ENCODE measurements around the gene SLC13A3. TPM values are rescaled to one million over a fixed set of nuclear protein-coding genes. Genes with fewer than 3 reads are reported as not detected.

Gene SLC13A3
- total RNA-seq, 4 donors from 2014 or later = 0.62 to 1.6 (median 0.80) TPM

DNA sequence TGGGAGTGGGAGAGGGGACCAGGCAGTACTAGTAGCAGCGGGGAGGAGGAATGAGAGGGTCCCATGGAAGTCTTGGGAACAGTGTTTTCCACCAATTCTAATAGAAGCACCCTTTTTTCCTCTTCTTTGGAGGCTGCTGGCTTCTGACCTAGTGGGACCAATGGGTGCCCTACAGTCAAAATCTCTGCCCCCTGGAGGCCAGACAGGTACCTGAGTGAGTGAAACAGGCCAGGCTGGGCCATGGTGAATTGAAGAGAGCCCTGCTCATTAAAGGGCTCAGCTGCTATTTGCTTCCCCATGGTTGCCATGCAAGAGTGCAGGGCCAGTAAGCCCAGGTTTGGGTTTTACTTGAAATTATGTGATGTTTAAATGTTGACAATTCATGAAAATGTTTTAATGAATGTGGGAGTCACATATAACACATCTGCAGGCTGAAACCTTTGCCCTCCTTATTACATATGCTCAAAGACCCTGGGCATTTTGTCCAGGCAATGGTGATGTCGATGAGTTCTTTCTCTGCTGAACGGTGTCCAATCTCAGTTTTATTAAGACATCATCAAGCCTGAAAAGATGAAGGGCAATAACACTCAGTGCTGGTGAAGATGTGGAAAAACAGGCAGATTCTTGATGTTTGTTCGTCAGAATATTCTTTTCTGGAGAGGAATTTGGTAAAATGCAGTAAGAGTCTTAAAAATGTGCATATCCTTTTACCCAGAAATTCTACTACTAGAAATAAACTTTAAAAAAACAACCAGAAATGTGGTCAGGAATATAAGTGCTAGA, 58.5 kb downstream of the SLC13A3 start:
- no peak for ATAC-seq
- Histone ChIP-seq H3K36me3 (no peaks in the 10 kb centered on the region), H3K27me3 (no peaks in the 10 kb centered on the region), H3K27ac (no peak overlapping the region), H3K9me3 (peaks cover 0 to 7% (median 0%) of the 10 kb centered on the region in 3 donors), H3K4me1 (no peaks in the 10 kb centered on the region), H3K4me3 (no peak overlapping the region)
- WGBS, 2 donors (ENCODE audit: low coverage in 1 of 2) = 100% methylated on average over 1 to 4 of the region's 4 CpGs
- TF ChIP-seq EP300 (IDR thresholded peaks at IDR 0.05) (no peak), POLR2AphosphoS5 (IDR thresholded peaks at IDR 0.05) (no peak), POLR2A (IDR thresholded peaks at IDR 0.05) (no peak)
- TF ChIP-seq, protein P1, sequence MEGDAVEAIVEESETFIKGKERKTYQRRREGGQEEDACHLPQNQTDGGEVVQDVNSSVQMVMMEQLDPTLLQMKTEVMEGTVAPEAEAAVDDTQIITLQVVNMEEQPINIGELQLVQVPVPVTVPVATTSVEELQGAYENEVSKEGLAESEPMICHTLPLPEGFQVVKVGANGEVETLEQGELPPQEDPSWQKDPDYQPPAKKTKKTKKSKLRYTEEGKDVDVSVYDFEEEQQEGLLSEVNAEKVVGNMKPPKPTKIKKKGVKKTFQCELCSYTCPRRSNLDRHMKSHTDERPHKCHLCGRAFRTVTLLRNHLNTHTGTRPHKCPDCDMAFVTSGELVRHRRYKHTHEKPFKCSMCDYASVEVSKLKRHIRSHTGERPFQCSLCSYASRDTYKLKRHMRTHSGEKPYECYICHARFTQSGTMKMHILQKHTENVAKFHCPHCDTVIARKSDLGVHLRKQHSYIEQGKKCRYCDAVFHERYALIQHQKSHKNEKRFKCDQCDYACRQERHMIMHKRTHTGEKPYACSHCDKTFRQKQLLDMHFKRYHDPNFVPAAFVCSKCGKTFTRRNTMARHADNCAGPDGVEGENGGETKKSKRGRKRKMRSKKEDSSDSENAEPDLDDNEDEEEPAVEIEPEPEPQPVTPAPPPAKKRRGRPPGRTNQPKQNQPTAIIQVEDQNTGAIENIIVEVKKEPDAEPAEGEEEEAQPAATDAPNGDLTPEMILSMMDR (IDR thresholded peaks at IDR 0.05) = no peak

DNA sequence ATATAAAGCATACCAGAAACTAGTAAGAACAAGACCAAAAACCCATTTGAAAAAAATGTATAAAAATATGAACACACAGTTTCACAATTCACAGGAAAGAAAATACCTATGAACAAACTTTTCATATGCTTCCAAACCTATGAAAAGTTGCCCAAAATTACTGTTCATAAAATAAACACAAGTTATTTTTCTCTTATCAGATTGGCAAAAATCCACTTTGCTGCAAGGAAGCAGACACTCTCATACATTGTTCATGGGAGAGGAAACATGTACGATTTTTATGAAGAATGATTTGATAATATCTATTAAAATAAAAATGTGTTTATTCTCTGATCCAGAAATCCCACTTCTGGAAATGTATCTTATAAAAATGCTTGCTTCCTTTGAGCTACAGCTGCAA, 60.8 kb downstream of the SLC13A3 start:
- Histone ChIP-seq H3K27me3 (no peaks in the 10 kb centered on the region), H3K9me3 (peaks cover 0 to 7% (median 0%) of the 10 kb centered on the region in 3 donors), H3K36me3 (no peaks in the 10 kb centered on the region), H3K4me1 (no peaks in the 10 kb centered on the region), H3K27ac (no peak overlapping the region), H3K4me3 (no peak overlapping the region)
- 10 to 32% methylated on average over 1 of the region's 1 CpG for WGBS, 2 donors (ENCODE audit: low coverage in 1 of 2)
- ATAC-seq = no peak
- TF ChIP-seq POLR2AphosphoS5 (IDR thresholded peaks at IDR 0.05) (no peak), POLR2A (IDR thresholded peaks at IDR 0.05) (no peak), EP300 (IDR thresholded peaks at IDR 0.05) (no peak)
- TF ChIP-seq, protein P1 (IDR thresholded peaks at IDR 0.05) = no peak

DNA sequence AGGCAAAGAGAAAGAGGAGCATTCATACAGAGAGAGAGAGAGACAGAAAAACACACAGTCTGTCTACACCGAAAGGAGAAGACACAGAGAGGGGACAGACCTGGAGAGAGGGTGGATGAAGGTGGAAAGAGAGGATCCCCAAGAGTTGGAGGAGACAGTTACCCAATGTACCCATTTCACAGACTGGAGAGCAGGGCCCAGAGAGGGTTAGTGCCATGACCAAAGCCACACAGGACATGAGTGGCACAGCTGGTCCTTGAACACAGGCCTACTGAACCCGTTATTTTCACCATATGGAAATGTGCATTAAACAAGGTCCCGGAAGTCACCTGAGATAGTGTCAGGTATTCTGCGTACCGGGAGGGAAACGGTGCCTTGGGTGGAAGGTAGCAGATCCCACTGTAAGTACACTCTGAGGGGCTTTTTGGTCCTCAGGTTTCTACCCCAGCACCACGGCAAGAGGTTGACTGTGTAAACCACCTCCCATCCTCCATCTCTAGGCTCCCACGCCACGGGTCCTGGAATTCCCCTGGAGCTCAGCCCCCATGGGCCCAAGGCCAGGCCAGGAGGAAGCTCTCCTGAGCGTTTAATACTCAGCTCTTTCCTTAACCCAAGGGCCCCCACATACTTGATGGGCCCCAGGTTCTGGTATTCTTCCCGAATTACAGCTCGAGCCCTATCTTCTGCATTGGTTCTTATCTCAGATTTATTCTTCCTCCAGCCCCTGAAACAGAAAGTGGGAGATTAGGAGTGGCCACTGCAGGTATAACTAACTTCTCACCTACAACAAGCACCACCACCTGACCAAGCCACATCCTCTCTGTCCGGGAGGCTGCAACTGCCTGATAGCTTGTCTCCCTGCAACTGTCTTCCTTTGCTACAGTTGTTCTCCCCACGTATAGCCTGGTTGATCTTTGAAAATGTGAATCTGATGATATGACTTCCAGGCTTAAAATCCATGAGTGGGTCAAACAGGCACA, 62.4 kb downstream of the SLC13A3 start:
- TF ChIP-seq POLR2AphosphoS5 (IDR thresholded peaks at IDR 0.05) = no peak
- no peak for TF ChIP-seq POLR2A (IDR thresholded peaks at IDR 0.05)
- TF ChIP-seq, protein P1 (IDR thresholded peaks at IDR 0.05) = no peak
- no peak for TF ChIP-seq EP300 (IDR thresholded peaks at IDR 0.05)
- H3K27me3 ChIP-seq = no peaks in the 10 kb centered on the region
- no peaks in the 10 kb centered on the region for H3K36me3 ChIP-seq
- peaks cover 0 to 7% (median 0%) of the 10 kb centered on the region in 3 donors for H3K9me3 ChIP-seq
- no peak overlapping the region for H3K27ac ChIP-seq
- no peak overlapping the region for H3K4me3 ChIP-seq
- H3K4me1 ChIP-seq = no peaks in the 10 kb centered on the region
- ATAC-seq = no peak
- 81 to 86% methylated on average over 13 to 14 of the region's 14 CpGs for WGBS, 2 donors (ENCODE audit: low coverage in 1 of 2)

DNA sequence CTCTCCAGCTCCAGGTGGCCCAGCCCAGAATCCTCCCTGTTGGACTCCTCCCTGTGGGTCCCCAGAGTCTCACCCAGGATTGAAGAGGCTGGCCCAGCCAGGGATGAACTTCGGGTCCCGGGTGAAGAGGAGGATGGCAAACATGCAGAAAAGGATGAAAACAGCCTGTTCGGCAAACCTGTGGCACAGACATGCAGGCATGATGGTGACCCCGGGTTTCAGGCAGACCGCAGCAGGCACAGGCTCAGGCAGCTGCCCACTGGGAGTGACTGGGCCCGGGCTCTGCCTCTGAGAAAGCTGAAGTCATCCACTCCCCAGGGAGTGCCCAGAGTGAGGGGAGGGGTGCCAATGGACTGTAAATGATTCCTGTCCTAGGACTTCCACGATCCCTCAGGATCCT, 63.3 kb downstream of the SLC13A3 start:
- H3K4me1 ChIP-seq = no peaks in the 10 kb centered on the region
- TF ChIP-seq POLR2AphosphoS5 (IDR thresholded peaks at IDR 0.05) (no peak), POLR2A (IDR thresholded peaks at IDR 0.05) (no peak), EP300 (IDR thresholded peaks at IDR 0.05) (no peak)
- TF ChIP-seq, protein P1 (IDR thresholded peaks at IDR 0.05) = no peak
- H3K27me3 ChIP-seq = no peaks in the 10 kb centered on the region
- no peaks in the 10 kb centered on the region for H3K36me3 ChIP-seq
- WGBS, 2 donors (ENCODE audit: low coverage in 1 of 2) = 47% methylated on average over 3 of the region's 7 CpGs; no CpG with 5 or more reads in 1 of the 2 donors
- ATAC-seq = no peak
- H3K4me3 ChIP-seq = no peak overlapping the region
- H3K27ac ChIP-seq = no peak overlapping the region
- H3K9me3 ChIP-seq = peaks cover 0 to 4% (median 0%) of the 10 kb centered on the region in 3 donors

Measured in gastroesophageal sphincter (tissue), 4 donors.